ENCODE data around the gene HK1. TPM values are rescaled to one million over a fixed set of nuclear protein-coding genes. Genes with fewer than 3 reads are reported as not detected.
A peak's percentile ranks its signal among the peaks of the same experiment; 100 is the strongest.

The HK1 gene
- total RNA-seq, 1 donor from 2014 or later, result 65.6 TPM

DNA sequence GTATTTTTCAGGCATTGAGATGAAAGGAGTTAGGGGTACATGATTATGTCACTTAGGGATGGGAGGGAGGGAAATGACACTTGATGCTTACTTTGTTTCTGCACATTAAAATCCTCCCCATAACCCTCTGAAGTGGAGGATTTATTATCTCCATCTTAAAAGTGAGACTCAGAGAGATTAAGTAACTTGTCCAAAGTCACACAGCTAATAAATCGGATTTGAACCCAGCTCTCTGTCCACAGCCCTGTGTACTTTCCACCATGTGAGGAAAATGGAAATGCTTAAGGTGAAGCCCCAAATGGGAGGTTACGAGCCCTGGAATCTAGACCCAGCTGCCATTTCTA is 58.6 kb downstream of the HK1 start:
- DNase-seq (ENCODE audit: low spot score in 2 of 2, unreplicated experiment in 2 of 2), result no peak
- Mint-ChIP-seq H3K4me3 (no peak overlapping the region), H3K27me3 (ENCODE audit: low read depth) (no peaks in the 10 kb centered on the region), H3K4me1 (peaks cover 71% of the 10 kb centered on the region), H3K36me3 (no peaks in the 10 kb centered on the region), H3K27ac (peak overlapping the region; percentile 52), H3K9me3 (no peaks in the 10 kb centered on the region)
- TF ChIP-seq, protein P1, sequence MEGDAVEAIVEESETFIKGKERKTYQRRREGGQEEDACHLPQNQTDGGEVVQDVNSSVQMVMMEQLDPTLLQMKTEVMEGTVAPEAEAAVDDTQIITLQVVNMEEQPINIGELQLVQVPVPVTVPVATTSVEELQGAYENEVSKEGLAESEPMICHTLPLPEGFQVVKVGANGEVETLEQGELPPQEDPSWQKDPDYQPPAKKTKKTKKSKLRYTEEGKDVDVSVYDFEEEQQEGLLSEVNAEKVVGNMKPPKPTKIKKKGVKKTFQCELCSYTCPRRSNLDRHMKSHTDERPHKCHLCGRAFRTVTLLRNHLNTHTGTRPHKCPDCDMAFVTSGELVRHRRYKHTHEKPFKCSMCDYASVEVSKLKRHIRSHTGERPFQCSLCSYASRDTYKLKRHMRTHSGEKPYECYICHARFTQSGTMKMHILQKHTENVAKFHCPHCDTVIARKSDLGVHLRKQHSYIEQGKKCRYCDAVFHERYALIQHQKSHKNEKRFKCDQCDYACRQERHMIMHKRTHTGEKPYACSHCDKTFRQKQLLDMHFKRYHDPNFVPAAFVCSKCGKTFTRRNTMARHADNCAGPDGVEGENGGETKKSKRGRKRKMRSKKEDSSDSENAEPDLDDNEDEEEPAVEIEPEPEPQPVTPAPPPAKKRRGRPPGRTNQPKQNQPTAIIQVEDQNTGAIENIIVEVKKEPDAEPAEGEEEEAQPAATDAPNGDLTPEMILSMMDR (IDR thresholded peaks at IDR 0.05; ENCODE audit: unreplicated experiment), result no peak

DNA sequence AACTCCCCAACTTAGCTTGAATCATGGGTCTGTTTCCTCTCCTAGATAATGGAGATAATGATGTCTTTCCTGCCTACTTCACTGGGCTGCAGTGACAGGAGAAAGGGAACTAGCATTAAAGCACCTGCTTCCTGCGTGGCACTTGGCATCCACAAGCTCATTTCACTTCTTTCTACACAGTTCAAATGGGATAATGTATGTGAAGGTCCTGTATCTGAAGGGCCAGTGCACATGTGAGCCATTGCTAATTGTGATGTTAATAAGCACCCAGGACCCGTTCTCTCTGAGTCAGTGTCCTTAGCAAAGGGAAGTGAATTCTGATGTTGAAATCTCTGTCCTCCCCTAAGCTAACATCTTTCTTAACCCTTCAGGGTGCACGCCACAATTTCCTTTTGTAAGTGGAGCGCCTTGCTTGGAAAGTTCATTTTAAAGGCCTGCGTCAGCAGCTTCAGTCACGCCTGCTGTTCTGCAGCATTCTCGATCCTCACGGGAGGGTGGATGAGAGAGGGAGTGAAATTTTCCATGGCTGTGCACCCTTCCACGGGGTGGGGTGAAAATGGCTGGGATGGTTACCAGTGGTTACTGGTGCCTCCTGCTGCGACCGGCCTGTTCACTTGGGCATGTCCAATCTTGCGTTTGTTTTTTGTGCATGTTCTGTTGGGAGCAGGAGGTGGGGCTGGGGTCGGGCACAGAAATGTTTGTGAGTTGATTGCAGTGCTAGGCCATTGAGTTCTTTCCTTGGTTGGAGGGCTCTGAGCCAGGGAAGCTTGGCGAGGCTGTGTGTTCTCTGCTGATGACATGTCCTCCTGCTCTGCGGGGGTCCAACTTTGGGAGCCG is 59.2 kb downstream of the HK1 start:
- Mint-ChIP-seq H3K27ac (peak overlapping the region; percentile 52), H3K36me3 (no peaks in the 10 kb centered on the region), H3K9me3 (no peaks in the 10 kb centered on the region), H3K4me3 (peak overlapping the region; percentile 30), H3K27me3 (ENCODE audit: low read depth) (no peaks in the 10 kb centered on the region), H3K4me1 (peaks cover 65% of the 10 kb centered on the region)
- no peak for DNase-seq (ENCODE audit: low spot score in 2 of 2, unreplicated experiment in 2 of 2)
- TF ChIP-seq, protein P1 (IDR thresholded peaks at IDR 0.05; ENCODE audit: unreplicated experiment), result no peak

DNA sequence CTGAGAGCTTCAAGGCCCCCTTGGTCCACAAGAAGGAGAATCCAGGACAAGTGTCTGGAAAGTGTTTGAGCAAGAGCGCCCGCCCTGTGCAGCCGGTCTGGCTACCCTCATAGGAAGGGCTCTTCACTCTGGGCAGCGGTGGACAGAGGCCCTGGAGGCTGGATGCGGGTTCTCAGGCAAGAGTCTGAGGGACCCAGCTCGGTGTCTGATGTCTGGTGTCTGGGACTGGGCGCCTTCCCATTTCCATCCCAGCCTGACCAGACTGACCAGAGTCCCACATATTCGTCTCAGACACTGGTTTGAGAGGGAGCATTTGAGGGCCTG is 59.8 kb downstream of the HK1 start:
- H3K4me3 Mint-ChIP-seq, result peak overlapping the region; percentile 30
- TF ChIP-seq, protein P1 (IDR thresholded peaks at IDR 0.05; ENCODE audit: unreplicated experiment), result no peak
- no peaks in the 10 kb centered on the region for H3K27me3 Mint-ChIP-seq (ENCODE audit: low read depth)
- H3K9me3 Mint-ChIP-seq, result no peaks in the 10 kb centered on the region
- no peaks in the 10 kb centered on the region for H3K36me3 Mint-ChIP-seq
- peak overlapping the region; percentile 52 for H3K27ac Mint-ChIP-seq
- DNase-seq (ENCODE audit: low spot score in 2 of 2, unreplicated experiment in 2 of 2), result no peak
- peaks cover 59% of the 10 kb centered on the region for H3K4me1 Mint-ChIP-seq

DNA sequence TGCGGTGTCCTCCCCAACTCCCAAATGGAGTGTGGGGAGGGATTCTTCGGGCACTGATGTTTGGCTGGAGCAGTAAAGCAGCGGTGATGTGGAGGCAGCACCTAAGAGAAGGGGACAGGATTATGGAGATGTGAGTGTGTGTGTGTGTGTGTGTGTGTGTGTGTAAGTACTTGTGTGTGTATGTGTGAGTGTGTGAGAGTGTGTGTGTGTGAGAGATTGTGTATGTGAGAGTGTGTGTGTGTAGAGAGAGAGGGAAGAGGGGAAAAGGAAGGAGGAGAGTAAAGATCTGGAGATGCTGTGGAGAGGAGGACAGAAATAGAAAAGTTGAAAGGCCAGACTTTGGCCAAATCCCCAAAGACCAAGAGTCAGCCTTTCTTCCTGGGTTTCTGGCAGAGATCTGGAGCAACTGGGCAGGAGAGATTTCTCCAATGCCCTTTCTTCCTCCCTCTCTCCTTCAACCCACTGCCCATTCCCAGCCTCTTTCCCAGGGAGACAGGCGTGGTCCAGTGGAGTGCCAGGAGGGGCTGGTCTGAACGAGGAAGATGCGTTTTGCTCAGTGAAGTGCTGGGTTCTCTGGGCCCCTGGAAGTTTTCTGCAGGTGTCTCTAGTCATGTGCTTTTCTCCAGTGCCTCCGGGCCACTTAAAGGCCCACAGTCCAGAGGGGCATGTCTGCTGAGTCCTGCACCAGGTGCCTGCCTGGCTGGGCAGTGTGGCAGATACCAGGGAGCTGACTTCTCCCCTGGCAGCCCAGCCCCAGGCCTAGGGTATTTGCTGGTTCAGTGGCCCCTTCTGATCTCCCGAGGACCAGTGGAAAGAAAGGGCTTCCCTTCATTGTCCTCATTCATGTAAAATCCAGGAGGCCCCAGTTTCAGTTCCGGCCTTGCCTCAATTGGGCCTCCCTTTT is 60.5 kb downstream of the HK1 start:
- Mint-ChIP-seq H3K4me1 (peaks cover 52% of the 10 kb centered on the region), H3K27me3 (ENCODE audit: low read depth) (no peaks in the 10 kb centered on the region), H3K4me3 (no peak overlapping the region), H3K9me3 (no peaks in the 10 kb centered on the region), H3K27ac (peak overlapping the region; percentile 67), H3K36me3 (peaks cover 4% of the 10 kb centered on the region)
- no peak for DNase-seq (ENCODE audit: low spot score in 2 of 2, unreplicated experiment in 2 of 2)
- TF ChIP-seq, protein P1 (IDR thresholded peaks at IDR 0.05; ENCODE audit: unreplicated experiment), result no peak

DNA sequence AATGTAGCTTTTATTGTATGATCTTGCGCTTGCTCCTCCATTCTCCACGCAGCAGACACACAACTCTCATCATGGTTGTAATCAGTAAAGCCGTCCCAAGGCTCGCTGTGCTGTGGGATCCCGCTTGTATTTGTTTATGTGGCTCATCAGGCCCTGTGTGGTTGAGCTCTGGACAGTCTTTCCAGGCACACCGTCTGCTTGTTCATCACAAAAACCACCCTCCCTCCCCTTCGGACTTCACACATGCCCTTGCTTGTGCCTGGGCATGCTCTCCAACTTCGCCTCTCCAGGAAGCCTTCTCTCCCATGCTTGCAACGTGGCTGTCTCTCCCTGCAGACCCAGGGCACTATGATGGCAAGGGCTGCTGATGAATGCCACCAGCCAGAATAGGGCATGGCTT is 62.4 kb downstream of the HK1 start:
- DNase-seq (ENCODE audit: low spot score in 2 of 2, unreplicated experiment in 2 of 2), result no peak
- no peaks in the 10 kb centered on the region for H3K9me3 Mint-ChIP-seq
- H3K36me3 Mint-ChIP-seq, result peaks cover 8% of the 10 kb centered on the region
- TF ChIP-seq, protein P1 (IDR thresholded peaks at IDR 0.05; ENCODE audit: unreplicated experiment), result no peak
- H3K4me1 Mint-ChIP-seq, result peaks cover 40% of the 10 kb centered on the region
- no peak overlapping the region for H3K4me3 Mint-ChIP-seq
- H3K27ac Mint-ChIP-seq, result no peak overlapping the region
- no peaks in the 10 kb centered on the region for H3K27me3 Mint-ChIP-seq (ENCODE audit: low read depth)
